ENCODE measurements around the gene FOXK1.
"Not testable (repeated sequence)": the region's sequence is repeated elsewhere in the genome, so short reads cannot be mapped to it uniquely, and the experiment has no call there.

Gene FOXK1

DNA sequence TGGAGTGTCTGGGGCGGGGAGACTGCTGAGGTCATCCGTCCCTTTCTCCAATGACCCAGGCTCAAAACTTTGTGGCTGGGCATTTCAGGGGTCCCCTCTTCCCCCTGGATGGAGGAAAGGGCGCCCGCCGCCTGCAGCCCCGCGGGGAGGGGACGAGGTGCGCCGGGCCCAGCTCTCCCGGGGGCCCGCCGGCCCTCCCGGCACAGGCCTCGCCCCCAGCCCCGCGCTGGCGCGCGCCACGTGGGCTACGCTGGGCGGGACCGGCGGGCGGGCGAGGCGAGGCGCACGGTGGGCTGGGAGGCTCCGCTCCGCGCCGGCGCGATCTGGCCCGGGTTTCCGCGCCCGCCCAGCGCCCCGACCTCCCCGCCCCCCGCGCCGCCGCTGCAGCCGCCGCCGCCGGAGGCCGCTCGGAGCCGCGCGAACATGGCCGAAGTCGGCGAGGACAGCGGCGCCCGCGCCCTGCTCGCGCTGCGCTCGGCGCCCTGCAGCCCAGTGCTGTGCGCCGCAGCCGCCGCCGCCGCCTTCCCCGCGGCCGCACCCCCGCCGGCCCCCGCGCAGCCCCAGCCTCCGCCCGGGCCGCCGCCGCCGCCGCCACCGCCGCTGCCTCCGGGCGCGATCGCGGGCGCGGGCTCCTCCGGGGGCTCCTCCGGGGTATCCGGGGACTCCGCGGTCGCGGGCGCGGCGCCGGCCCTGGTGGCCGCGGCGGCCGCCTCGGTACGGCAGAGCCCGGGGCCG lies at the start of gene FOXK1:
TSS of gene FOXK1 (plus strand) at position 410 of the 735 bp plus-strand sequence. CDS start at position 424, 14 bp downstream.
- peak; percentile 50 for DNase-seq (ENCODE audit: low read depth)

DNA sequence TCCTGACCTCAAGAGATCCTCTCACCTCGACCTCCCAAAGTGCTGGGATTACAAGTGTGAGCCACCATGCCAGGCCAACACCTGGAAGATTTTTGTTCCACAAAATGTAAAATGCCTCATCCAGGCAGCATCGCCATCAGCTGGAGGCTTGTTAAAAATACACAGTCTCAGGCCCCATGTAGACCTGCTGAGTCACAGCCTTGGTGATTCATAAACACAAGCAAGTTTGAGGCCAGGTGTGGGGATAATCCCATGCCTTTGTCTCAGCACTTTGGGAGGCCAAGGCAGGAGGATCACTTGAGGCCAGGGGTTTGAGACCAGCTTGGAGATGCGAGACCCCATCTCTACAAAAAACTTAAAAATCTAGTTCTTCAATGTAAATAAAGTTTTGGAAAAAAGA lies 49.1 kb upstream of the FOXK1 start:
- no peak for DNase-seq (ENCODE audit: low read depth)

DNA sequence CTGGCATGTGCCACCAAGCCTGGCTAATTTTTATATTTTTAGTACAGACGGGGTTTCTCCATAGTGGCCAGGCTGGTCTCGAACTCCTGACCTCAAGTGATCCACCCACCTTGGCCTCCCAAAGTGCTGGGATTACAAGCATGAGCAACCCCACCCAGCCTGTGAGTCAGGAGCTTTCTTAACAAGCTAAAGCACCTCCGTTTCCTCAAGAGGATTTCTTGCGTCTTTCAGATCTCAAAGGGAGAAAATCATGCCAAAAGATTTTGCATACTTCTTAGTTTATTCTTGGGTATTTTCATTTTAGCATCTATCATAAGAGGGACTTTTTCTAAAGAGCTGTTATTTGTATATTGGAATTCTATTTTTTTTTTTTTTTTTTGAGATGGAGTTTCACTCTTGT lies 47.9 kb upstream of the FOXK1 start:
- no peak for DNase-seq (ENCODE audit: low read depth)

DNA sequence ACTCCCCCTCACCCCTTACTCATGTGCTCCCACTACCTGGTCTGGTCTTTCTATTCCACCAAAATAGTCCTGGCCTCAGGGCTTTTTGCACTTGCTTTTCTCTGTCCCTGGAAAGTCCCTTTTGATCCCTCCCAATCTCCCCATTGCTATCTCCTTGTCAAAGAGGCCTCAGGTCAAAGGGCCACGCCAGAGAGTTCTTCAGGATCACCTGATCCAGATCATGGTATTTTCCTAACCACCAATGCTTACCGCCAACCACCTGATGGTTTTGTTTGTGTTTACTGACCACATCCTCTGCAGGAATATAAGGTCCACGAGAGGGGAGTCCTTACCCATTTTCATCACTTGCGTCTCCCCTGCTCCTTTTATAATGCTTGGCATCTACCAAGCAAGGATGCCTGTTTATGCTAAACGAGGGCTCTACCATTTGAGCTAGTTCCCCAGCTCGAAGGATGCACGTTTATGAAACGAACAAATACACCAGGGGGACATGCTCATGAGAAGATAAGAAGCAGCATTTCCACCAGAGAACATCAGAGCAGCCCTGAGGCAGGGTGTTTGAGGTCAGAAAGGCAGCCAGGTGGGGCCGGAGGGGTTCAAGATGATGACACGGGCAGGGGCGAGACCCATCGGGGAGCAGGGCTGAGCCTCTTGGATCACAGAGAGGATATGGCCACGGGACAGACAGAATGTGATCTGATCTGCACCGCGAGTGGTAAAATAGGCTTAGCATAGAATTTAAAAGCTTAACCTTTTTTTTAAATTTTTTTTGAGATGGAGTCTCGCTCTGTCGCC lies 43.1 kb upstream of the FOXK1 start:
- DNase-seq (ENCODE audit: low read depth): no peak

DNA sequence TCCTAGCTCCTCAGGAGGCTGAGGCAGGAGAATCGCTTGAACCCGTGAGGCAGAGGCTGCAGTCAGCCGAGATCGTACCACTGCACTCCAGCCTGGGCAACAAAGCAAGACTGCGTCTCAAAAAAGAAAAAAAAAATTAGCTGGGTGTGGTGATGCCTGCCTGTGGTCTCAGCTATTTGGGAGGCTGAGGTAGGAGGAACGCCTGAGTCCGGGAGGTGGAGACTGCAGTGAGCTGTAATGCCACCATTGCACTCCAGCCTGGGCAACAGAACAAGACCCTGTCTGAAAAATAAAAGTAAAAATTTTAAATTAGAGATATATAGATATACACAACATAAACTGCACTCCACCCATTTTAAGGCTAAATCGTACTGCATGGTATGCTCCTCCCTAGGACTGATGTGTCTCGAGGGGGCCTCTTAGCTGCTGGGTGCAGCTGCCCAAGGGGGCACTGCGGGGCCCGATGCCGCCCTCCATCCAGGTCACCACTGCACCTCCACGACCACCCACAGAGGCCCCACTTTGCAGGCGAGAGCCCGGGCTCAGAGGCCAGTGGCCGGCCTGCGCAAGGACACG lies 40.9 kb upstream of the FOXK1 start:
- DNase-seq (ENCODE audit: low read depth): no peak

DNA sequence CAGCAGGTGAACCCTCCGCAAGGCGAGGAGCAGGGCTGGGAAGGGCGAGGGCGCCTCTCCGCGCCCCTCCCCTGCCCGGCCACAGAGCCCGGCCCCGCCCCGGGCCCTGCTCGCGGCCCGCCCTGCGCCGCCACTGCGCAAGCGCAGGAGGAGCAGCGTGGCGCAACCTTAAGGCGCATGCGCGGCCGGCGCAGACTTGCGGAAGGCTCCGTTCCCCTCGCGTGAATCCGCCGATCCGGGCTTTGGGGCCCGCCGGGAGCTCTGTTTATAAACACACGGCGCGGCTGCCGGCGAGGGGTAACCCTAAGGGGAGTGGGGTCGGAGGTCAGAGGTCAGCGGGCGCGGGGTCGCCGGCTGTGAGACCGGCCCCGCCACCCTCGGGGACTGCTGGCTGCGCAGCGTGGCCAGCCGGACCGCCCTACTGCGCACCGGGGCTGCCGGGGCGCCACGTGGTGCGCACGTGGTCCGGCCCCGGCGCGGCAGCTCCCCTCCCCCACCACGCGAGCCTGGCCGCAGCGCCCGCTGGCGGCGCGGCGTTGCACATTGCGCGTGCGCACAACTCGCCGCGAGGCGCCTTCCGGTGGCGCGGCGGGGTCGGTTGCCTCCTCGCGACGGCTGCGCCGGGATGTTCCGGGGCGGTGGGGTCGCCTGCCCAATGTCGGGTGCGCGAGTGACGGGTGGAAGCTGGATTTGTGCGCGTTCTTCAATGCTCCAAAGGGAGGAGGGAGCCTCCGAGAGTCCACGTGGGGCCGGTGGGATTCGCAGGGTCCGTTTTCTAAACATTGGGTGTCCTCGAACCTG lies 40.2 kb upstream of the FOXK1 start:
- peak; percentile 92 for DNase-seq (ENCODE audit: low read depth)

DNA sequence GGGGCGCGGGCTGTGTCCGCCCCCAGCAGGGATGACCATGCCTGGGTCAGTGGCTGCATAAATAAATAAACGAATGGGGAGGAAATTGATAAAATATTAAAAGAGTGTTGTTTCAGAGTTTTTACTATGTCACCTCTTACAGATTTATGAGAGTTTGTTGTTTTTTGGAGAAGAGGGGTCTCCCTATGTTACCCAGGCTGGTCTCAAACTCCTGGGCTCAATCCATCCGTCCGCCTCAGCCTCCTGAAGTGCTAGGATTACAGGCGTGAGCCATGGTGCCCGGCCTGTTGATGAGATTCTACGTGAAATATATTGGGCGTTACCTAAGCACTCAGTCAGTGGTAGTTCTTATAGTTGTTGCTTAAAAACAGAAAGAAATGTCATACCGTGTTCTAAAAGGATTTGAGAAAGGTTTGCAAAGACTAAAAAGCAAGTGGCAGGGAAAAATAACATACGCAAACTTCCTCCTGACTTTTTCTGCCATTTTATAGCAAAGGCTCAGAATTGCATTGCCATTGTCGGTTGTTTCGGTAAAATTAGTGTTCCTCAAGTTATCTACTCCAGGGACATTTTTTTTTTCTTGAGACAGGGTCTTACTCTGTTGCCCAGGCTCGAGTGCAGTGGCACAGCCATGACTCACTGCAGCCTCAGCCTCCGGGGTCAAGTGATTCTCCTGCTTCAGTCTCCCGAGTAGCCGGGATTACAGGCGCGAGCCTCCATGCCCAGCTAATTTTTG lies 39.5 kb upstream of the FOXK1 start:
- DNase-seq (ENCODE audit: low read depth): no peak

DNA sequence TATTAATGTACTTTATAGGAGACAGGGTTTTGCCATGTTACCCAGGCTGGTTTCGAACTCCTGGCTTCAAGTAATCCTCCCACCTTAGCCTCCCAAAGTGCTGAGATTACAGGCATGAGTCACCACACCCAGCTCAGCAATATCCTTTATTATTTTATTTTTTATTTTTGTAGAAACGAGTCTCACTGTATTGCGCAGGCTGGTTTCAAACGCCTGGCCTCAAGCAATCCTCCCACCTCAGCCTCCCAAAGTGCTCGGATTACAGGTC lies 39.0 kb upstream of the FOXK1 start:
- DNase-seq (ENCODE audit: low read depth): not testable (repeated sequence)

DNA sequence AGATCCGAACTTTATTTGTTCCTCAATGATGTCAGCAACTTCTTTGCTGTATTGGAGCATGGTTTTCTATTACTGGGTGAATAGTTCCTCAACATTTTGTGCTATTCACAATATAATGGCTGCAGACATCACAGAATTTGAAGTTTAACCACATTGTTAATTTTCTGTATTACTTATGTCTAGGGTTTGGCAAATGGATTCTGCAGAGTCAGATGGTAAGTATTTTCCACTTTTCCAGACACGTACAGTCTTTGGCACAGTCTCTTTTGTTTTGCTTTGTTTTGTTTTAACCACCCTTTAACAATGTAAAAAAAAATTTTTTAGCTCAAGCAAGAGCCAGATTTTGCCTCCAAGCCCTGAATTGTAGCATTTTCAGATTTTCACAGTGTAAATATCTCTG lies 36.8 kb upstream of the FOXK1 start:
- no peak for DNase-seq (ENCODE audit: low read depth)

DNA sequence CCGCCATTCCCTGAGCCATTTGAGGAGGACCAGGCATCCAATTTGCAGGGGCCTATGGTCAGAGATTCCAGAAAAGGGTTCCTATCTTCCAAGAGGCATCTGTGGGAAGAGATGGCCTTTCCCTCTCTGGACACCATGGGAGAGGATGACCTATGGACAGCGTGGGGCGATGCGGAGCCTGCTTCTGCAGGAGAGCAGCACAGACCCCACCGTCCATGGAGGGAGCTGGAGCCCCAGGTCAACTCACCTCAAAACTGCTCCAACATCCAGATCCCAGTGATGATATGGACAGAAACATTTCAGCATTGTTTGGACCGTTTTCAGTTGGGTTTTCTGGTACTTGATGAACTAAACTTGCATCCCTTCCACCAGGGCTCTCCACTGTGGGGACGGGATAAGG lies 34.0 kb upstream of the FOXK1 start:
- DNase-seq (ENCODE audit: low read depth): no peak

DNA sequence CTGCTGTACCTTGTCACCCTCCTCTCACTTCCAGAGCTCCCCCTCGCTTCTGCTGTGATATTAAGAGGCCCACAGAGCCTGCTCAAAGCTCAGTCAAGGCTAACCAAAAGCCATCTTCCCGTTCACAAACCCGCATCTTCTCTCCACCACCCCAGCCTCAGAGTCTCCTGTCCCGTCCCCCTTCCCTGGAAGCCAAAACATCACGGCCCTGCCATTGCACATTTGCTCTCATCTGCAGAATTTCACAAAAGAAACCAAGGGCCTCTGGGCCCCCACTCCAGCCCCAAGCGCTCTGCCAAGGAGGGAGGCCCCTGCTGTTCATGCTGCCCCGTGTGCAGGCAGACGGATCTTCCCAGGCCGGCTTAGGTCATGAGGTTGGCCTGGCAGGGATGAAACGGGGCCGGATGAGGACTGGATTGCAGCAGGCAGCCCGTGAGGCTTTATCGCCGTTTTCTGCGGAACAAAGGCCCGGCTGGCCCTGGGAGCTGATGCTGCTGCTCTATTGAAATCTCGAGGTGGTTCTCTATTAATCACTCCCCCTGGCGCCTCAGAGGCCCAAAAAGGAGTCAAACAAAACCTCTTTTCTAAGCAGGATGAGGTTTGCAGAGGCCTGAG lies 31.6 kb upstream of the FOXK1 start:
- DNase-seq (ENCODE audit: low read depth): no peak

DNA sequence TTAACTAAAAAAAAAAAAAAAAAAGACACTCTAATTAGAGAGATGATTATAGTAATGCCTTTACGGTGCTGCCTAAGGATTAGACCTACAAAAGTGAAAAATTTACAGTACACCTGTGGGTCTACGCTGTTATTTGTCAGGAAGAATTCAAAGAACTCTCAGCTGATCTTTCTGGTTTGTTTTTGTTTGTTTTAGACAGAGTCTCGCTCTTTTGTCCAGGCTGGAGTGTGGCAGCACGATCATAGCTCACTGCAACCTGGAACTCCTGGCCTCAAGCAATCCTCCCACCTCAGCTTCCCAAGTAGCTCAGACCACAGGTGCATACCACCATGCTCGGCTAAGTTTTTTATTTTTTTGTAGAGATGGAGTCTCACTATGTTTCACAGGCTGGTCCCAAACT lies 28.3 kb upstream of the FOXK1 start:
- DNase-seq (ENCODE audit: low read depth): no peak

DNA sequence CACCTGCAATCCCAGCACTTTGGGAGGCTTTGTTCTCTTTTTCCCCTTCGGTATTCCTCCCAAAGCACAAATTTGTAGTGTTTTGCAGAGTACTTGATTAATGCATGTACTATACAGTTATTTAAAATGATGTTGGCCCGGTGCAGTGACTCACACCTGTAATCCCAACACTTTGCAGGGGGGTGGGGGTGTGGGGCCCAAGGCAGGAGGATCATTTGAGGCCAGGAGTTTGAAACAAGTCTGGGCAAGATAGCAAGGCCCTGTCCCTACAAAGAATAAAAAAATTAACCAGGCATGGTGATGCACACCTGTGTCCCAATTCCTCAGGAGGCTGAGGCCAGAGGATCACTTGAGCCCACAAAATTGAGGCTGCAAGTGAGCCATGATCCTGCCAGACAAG lies 26.8 kb upstream of the FOXK1 start:
- no peak for DNase-seq (ENCODE audit: low read depth)

DNA sequence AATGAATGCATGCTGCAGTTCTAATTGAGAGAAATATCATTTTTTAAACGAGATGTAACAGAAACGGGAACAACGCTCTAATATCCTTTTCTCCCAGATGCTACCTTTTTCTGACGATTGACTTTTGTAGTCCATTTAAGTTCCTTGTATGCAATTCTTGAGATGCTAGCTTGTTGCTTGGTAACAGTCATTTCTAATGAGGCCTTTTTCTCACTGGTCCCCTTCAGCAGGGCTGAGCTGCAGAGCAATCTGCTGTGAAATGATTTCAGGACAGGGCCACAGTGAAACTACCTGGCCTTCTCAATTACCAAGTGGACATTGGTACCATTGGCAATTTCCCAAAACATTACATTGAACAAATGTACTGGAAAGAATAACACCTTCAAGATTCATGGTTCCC lies 26.2 kb upstream of the FOXK1 start:
- DNase-seq (ENCODE audit: low read depth): no peak

DNA sequence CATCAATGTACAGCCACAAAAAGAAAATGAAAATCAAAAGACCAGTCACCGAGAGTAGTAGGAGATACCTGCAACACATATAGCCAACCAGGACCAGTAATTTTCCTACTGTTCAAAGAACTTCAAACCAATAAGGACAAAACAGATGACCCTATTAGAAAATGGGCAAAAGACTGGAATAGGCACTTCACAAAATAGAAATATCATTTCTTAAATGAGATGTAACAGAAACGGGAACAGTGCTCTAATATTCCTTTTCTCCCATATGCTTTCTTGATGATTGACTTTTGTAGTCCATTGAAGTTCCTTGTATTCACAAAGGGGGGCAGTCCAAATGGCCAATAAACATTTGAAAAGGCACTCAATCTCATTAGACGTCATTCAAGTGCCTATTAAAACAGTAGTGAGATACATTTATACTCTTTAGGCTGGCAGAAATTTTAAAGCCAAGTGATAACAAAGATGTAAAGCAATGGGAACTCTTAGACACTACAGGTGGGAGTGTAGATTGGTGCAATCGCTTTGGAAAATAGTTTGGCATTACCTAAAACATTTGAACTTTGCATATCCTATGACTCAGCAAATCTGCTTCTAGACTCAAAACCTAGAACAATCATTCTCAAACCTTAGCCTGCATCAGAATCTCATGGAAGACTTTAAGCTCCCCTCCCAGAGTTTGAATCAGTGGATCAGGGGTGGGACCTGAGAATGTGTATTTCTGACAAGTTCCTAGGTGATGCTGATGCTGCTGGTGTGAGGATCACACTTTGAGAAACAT lies 24.3 kb upstream of the FOXK1 start:
- no peak for DNase-seq (ENCODE audit: low read depth)

DNA sequence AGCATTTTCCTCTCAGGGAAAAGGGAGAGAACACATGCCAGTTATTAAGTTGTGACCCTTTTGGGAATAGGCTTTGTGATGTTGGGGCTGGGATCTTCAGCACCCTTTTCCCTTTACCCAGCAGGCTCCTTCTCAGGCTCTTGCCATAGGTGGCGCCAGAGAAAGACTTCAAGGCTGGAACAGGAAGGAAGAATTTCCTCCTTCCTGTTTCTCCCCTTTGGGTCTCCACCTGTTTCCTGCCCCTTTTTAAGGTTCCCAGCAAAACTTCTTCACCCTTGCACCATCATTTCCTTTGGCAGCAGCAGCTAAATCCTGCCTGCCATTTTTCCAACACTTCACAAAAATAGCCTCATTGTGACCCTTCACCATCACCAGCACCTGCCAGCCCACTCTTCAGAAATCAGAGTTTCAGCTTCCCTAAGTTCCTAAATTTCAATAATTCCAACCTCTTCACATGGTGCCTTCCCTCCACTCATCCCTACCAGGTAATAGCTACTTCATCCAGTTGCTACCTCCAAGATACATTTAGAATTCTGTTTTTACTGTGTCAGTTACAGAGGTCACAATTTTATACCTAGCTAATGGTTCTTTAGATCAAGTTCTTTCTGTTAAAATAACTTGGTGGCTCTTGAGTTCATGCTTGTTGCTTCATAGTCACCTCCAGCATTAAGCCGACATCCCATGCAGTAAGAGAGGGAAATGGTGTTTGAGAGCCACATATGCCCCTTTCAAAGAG lies 22.4 kb upstream of the FOXK1 start:
- DNase-seq (ENCODE audit: low read depth): no peak

DNA sequence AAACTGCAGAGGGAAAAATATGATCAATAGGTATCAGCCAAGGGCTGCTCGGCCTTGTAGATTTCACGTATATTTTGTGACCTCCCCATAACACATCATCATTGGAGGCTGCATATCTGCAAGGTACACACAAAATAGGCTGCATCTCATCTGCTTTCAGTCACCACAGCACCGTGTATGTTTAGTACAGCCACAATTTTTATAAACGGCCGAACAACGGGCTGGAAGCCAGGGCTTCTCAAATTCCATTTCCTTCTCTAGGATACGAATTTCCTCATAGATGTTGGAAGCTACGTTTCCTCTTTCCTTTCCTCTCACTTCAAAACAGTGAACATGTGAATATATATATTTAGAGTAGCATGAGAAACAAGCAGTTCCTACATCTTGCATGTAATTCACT lies 20.2 kb upstream of the FOXK1 start:
- no peak for DNase-seq (ENCODE audit: low read depth)

DNA sequence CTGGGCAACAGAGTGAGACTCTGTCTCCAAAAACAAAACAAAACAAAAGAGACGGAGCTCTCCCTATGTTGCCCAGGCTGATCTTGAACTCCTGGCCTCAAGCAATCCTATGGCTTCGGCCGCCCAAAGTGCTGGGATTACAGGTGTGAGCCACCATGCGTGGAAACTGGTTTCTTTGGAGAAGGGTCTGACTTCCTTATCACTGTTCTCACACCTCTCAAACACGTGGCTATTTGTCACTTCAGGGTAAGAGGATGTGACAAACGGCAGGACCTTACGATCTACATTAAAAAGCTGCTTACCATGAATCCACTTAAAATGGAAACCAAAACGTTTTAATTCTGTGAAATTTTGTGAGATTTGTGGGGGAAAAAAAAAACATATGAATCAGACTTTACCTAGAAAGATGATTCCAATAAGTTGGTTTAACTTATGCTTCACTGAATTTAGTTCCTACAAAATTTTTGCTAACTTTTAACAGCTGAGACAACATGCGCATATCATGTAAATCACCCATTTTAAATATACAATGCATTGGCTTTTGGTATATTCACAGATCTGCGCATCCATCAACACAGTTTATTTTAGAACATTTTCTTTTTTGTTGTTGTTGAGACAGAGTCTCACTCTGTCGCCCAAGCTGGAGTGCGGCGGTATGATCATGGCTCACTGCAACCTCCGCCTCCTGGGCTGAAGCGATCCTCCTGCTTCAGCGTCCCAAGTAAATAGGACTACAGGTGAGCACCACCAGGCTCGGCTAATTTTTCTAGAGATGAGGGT lies 18.7 kb upstream of the FOXK1 start:
- no peak for DNase-seq (ENCODE audit: low read depth)

DNA sequence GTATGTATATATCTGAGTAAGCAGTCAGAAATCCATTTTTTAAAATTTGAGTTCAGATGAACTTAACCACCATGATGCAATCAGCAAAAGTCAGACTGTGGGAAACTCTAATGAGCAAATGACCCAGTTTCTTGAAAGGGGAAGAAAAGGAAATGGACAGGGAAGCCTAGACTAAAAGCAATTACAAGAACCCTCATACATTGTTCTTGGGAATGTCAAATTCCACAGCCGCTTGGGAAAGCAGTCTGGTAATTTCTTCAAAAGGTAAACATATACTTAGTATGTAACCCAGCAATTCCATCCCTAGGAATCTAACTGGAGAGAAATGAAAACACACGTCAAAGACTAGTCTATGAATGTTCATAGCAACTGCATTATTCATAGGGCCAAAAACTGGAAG lies 16.4 kb upstream of the FOXK1 start:
- DNase-seq (ENCODE audit: low read depth): no peak
